LNCAP (cell line): ENCODE measurements around the gene SAP130.

Experiments
- TF ChIP-seq, protein P1 (sequence below): fragments of 450-650 bp; IDR thresholded peaks from 2 replicates; pipeline ENCODE4 v1.5.1; 2017; ENCODE audit warnings: mild to moderate bottlenecking

The SAP130 gene

DNA sequence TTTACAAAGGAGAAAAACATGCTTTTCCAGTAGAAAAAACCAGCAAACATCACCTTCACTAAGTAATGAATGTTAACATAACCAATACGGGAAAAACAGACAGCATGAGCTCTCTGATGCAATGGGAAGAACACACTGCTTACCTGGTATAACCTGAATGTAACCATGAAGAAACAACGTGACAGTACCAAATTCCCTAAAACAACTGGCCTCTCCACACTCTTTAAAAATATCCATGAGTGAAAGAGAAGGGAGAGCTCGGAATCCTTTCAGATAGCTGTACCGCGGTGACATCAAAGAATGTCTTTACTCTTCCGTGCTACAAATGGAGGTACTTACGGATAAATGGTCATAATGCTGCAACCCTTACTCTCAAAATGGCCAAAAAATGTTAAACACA is 32.1 kb downstream of the SAP130 start:
- TF ChIP-seq, protein P1, sequence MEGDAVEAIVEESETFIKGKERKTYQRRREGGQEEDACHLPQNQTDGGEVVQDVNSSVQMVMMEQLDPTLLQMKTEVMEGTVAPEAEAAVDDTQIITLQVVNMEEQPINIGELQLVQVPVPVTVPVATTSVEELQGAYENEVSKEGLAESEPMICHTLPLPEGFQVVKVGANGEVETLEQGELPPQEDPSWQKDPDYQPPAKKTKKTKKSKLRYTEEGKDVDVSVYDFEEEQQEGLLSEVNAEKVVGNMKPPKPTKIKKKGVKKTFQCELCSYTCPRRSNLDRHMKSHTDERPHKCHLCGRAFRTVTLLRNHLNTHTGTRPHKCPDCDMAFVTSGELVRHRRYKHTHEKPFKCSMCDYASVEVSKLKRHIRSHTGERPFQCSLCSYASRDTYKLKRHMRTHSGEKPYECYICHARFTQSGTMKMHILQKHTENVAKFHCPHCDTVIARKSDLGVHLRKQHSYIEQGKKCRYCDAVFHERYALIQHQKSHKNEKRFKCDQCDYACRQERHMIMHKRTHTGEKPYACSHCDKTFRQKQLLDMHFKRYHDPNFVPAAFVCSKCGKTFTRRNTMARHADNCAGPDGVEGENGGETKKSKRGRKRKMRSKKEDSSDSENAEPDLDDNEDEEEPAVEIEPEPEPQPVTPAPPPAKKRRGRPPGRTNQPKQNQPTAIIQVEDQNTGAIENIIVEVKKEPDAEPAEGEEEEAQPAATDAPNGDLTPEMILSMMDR: no peak

DNA sequence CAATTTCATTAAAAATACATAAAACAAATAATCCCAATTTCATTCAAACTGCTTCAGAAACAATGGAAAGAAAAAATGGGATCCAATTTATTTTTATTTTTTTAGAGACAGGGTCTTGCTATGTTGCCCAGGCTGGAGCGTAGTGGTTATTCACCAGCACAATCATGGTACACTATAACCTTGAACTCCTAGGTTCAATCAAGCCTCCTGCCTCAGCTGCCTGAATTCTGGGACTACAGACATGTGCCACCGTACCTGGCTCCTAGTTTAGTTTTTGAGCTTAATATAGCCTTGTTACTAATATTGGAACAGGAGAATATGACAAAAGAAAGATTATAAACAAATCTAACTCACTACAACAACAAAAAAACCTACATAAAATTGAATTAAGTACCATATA is 34.2 kb downstream of the SAP130 start:
- TF ChIP-seq, protein P1: no peak

DNA sequence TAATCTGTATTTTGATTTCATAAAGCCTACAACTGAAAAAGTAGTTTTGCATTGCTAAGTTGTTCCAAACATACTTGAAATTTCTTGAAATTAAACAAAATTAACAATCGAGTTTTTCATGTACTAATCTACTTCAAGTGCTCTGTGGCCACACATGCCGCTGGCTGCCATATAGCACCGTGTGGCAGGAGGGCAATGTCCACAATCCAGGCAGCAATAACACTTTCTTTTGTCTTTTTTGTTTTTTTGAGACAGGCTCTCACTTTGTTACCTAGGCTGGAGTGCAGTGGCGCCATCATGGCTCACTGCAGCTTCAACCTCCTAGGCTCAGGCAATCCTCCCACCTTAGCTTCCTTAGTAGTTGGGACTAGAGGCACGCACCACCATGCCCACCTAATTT is 36.1 kb downstream of the SAP130 start:
- TF ChIP-seq, protein P1: no peak

DNA sequence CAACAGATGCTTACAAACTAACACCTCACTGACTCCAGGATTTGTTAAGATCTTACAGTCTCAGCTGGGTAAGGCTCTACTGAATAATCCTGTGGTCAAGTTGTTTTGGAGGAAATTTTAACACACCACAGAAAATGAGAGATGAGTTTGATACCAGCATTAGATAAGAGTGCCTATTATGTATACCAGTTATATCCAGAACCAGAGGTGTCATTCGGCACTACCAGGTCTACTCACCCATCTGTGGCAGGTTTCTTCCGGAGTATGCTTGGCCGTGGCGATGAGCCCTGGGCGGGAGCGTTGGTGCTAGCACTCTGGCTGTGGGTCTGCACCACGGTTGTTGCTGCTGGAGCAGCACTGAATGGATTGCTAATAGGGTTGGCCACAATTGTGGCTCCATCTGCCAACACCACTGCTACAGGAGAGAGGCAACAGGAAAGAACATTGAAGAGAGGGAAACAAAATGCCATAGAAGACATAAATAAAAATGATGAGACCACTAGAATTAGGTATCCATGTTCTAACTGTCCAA is 41.2 kb downstream of the SAP130 start:
- TF ChIP-seq, protein P1: no peak

DNA sequence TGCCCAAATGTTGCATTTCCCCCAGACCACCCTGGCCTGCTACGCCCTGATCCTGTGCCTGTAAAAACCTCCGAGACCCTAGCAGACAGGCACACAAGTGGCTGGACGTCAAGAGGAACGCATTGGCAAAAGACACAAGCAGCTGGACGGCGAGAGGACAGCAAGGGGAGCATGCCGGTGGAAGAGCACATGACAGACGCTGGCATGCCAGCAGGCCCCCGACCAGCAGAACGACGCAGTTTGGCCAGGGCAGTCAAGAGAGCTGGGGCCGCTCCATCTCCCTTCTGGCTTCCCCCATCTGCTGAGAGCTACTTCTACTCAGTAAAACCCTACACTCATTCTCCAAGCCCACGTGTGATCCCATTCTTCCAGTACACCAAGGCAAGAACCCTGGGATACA is 42.1 kb downstream of the SAP130 start:
- TF ChIP-seq, protein P1: no peak

DNA sequence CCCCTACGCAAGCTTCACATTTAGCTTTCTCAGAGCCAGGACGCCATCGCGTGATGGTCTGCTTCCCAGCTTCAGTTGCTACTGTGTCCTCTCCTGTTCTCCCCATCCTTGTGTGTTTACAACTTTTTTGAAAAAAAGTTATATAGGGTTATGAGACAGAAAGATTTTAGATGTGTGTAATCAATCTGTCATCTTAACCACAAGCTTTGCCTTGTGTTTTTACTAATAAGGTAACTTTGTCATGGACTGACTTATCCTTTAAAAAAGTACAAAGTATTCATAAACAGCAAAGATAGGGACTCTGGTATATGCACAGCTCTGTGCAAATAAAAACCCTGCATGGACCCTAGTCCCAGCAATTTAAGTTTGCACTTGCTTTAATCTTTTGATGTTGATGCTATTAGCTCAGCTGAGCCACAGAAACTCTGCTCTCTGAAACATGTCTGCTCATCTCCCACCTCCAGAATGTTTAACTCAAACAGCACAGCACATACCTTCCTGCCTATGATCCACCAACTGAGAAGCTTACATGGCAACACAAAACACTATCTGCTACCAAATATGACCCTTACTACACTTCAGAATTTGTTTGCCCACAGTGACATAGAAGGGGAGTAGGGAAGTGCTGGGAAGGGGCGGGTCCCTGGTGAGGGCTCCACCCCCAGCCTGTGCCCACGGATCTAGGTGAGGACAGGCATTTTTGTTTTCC is 42.7 kb downstream of the SAP130 start:
- TF ChIP-seq, protein P1: no peak

DNA sequence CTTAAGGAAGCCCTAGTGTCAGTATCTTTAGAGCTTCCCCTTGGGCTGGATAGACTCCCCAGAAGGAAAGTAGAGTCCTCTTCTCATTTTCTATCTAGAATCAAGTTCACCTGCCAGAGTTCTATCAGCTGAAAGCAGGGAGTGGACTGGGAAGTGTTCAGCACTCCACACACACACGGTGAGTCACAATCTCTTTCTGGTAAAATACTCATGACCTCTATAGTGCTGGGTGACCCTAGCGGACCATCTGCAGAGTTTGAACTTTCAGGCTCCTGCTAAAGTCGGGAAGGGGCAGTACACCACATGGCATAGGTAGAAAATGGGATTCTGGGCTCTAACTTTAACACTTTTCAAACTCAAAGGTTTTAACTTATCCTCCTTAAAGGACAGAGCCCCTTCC is 43.3 kb downstream of the SAP130 start:
- TF ChIP-seq, protein P1: no peak
